HG03520 (cell line): ENCODE measurements around the gene SPRY4.
"Not testable (repeated sequence)": the region's sequence is repeated elsewhere in the genome, so short reads cannot be mapped to it uniquely, and the experiment has no call there.

Experiments used
- ATAC-seq: cut with Tn5 transposase; IDR thresholded peaks from one replicate; pipeline ENCODE4 v1.9.1; 2021; ENCODE audit warnings: mild to moderate bottlenecking, moderate library complexity; ENCODE audit not compliant: unreplicated experiment

The SPRY4 gene

DNA sequence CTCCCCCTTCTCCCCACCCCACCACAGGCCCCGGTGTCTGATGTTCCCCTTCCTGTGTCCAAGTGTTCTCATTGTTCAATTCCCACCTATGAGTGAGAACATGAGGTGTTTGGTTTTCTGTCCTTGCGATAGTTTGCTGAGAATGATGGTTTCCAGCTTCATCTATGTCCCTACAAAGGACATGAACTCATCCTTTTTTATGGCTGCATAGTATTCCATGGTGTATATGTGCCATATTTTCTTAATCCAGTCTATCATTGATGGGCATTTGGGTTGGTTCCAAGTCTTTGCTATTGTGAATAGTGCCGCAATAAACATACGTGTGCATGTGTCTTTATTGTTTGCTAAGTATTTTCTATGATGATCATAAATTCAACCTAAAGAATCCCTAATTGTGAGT, 60.7 kb downstream of the SPRY4 start:
- ATAC-seq, result not testable (repeated sequence)

DNA sequence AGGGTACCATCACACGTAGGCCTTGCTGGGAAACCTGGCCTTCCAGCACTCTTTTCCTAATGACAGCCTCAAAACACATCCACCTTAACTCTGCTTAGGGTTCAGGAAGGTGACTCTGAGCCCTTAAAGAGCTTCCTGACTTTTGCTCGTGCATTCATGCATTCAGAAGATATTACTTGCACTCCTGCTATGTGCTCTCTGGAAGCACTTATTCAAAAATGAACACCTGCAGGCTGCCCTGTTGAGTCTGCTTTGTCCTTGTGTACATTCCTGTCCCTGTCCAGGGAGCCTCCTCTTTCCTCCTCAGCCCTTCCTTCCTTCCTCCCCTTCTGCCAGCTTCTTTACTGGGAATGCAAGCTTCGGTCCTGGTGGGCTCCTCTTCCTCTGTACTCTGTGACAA, 61.5 kb downstream of the SPRY4 start:
- ATAC-seq, result no peak

DNA sequence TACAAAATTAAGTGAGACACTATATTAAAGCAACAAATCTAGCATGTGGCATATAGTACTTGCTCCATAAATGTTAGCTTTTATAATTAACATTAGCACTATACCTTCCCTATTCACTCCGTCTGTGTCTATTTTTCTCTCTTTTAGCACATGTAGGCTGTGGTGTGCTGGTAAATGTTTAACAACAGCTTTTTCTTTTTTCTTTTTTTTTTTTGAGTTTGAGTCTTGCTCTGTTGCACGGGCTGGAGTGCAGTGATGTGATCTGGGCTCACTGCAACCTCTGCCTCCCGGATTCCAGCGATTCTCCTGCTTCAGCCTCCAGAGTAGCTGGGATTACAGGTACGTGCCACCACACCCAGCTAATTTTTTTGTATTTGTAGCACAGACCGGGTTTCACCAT, 62.1 kb downstream of the SPRY4 start:
- ATAC-seq, result no peak
